Body of pancreas (tissue), 4 donors: ENCODE results near the gene CRTAC1. TPM values are rescaled to one million over a fixed set of nuclear protein-coding genes. Genes with fewer than 3 reads are reported as not detected.

Experiments
- ATAC-seq: fragments of 150-250 bp; one replicate; pipeline ENCODE4 v1.9.1; 2016
- DNase-seq, 4 donors: peaks; one replicate each; pipeline ENCODE4 v3.0.0-alpha.2; 2019
- H3K27ac ChIP-seq, 4 donors: fragments of 200-600 bp; sonication (generic); 1 replicate in 3 of 4; 2 replicates in 1 of 4; pipeline versions ENCODE4 v1.5.1 to v1.6.1; 2016 to 2019; ENCODE audit warnings: mild to moderate bottlenecking in 1 of 4, mixed read lengths in 1 of 4, moderate library complexity in 1 of 4
- H3K27me3 ChIP-seq, 2 donors: fragments of 200-600 bp; sonication (generic); one replicate each; pipeline ENCODE4 v1.6.0; 2016; ENCODE audit warnings: mild to moderate bottlenecking in 1 of 2
- H3K36me3 ChIP-seq, 2 donors: fragments of 200-600 bp; sonication (generic); replicated peaks in 1 of 2; 2 replicates each; pipeline ENCODE4 v1.5.1; 2016; ENCODE audit warnings: low read depth in 2 of 2; ENCODE audit not compliant: insufficient read depth in 1 of 2
- H3K4me1 ChIP-seq: fragments of 200-600 bp; sonication (generic); one replicate; pipeline ENCODE4 v1.6.0; 2016
- H3K4me3 ChIP-seq, 2 donors: fragments of 200-600 bp; sonication (generic); 1 replicate in 1 of 2; 2 replicates in 1 of 2; pipeline ENCODE4 v1.5.1; 2016 to 2019
- H3K9me3 ChIP-seq, 3 donors: fragments of 200-600 bp; sonication (generic); 1 replicate in 2 of 3; 2 replicates in 1 of 3; pipeline ENCODE4 v1.5.1; 2016
- POLR2A ChIP-seq, 3 donors: fragments of 450-650 bp; IDR thresholded peaks; one replicate each; pipeline ENCODE4 v1.6.1; 2016; ENCODE audit warnings: antibody characterized with exemption in 3 of 3, mild to moderate bottlenecking in 2 of 3
- WGBS, 2 donors: methylation state at CpG; one replicate each; pipeline ENCODE4 v1.1.5; 2017; 5-methylcytosine and 5-hydroxymethylcytosine counted together
- intact Hi-C: fragments of 100-400 bp; cut with DNase I; formaldehyde crosslinking; loops from one replicate; pipeline ENCODE4 v1.15.1; 2023
- total RNA-seq, 2 donors: library from RNA; depleted of rRNA; stranded (reverse); fragments of >200 nt; gene quantifications; one replicate each; pipeline ENCODE4 v1.1.0, GENCODE V29; 2016
- TF ChIP-seq, protein P1 (sequence below), 7 experiments: fragments of 450-650 bp in 4 of 7; fragments of 200-600 bp in 3 of 7; sonication (generic) in 3 of 7; IDR thresholded peaks; one replicate each; pipeline ENCODE4 v1.5.1; 2016 to 2019; ENCODE audit warnings: antibody characterized with exemption in 7 of 7

CRTAC1 gene
- total RNA-seq, 2 donors from 2014 or later: 0.52 TPM; not detected in 1

DNA sequence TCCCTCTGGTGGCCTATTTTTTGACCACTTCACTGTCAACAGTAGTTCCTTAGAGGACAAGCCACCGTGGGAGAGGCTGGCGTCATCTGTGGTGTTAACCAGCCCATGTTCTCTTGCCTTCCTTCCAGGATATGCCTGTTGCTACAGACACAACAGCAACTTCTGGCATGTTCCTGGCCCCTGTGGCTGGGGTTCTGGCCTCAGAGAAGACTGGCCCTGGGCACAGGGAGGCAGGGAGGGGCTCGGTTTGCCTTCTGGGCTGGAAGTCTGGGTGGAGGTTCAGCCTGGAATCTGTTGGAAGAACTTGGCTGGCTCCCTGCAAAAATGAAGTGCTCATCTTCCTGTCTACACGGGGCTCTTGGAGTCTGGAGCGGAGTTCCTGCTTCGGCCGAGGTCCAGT, 155.0 kb downstream of the CRTAC1 start:
- no peak overlapping the region for H3K27ac ChIP-seq
- intact Hi-C loops: no loop called here
- H3K36me3 ChIP-seq: no peaks in the 10 kb centered on the region
- no peak for TF ChIP-seq POLR2A (IDR thresholded peaks at IDR 0.05)
- TF ChIP-seq, protein P1, sequence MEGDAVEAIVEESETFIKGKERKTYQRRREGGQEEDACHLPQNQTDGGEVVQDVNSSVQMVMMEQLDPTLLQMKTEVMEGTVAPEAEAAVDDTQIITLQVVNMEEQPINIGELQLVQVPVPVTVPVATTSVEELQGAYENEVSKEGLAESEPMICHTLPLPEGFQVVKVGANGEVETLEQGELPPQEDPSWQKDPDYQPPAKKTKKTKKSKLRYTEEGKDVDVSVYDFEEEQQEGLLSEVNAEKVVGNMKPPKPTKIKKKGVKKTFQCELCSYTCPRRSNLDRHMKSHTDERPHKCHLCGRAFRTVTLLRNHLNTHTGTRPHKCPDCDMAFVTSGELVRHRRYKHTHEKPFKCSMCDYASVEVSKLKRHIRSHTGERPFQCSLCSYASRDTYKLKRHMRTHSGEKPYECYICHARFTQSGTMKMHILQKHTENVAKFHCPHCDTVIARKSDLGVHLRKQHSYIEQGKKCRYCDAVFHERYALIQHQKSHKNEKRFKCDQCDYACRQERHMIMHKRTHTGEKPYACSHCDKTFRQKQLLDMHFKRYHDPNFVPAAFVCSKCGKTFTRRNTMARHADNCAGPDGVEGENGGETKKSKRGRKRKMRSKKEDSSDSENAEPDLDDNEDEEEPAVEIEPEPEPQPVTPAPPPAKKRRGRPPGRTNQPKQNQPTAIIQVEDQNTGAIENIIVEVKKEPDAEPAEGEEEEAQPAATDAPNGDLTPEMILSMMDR (IDR thresholded peaks at IDR 0.05): no peak
- no peaks in the 10 kb centered on the region for H3K9me3 ChIP-seq
- H3K27me3 ChIP-seq: no peaks in the 10 kb centered on the region
- H3K4me3 ChIP-seq: no peak overlapping the region
- ATAC-seq: no peak
- no peaks in the 10 kb centered on the region for H3K4me1 ChIP-seq
- DNase-seq: no peak
- 58 to 77% methylated on average over 3 to 7 of the region's 7 CpGs for WGBS, 2 donors

DNA sequence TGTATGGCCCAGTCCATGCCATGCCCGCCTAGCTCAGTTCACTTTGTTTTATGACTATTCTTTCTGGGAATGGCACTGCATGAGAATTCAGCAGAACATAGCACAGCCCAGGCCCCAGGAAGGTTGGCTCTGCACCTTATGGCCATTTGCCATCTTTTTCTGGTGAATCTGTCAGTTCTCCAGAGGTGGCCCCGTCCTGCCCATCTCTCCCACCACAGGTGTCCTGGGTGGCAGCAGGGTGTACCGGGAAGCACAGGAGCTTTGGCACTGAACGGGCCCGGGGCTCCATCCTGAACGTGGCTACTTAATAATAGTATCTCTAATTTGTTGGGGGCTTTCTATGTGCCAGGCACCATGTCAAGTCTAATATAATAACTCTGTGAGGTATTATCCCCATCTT, 156.1 kb downstream of the CRTAC1 start:
- Histone ChIP-seq H3K36me3 (no peaks in the 10 kb centered on the region), H3K4me1 (peaks cover 5% of the 10 kb centered on the region), H3K9me3 (no peaks in the 10 kb centered on the region), H3K4me3 (no peak overlapping the region), H3K27me3 (no peaks in the 10 kb centered on the region), H3K27ac (no peak overlapping the region)
- WGBS, 2 donors: 58 to 65% methylated on average over 6 of the region's 6 CpGs
- ATAC-seq: no peak
- intact Hi-C loops: no loop called here
- no peak for DNase-seq
- TF ChIP-seq, protein P1 (IDR thresholded peaks at IDR 0.05): no peak
- no peak for TF ChIP-seq POLR2A (IDR thresholded peaks at IDR 0.05)

DNA sequence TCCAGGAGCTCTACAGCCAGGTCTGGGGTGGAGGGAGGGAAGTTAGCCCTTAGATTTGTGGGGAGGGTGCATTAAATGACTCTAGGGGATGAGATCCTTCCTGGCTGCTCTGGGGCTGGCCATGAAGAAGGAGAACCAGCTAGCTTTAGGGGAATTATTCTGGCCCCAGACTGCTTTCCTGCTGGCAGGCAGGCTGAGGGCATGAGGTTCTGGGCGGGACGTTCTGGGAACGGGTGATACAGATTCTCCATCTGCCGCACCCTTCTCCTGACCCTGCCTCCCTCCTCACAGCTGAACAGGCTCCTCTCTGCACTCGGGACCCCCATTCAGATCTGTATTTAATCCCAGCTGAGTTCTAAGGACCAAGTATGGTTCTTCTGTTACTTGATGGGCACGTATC, 156.9 kb downstream of the CRTAC1 start:
- WGBS, 2 donors: 69 to 72% methylated on average over 6 of the region's 6 CpGs
- DNase-seq: no peak
- peaks cover 13% of the 10 kb centered on the region for H3K4me1 ChIP-seq
- H3K27ac ChIP-seq: no peak overlapping the region
- TF ChIP-seq POLR2A (IDR thresholded peaks at IDR 0.05): no peak
- TF ChIP-seq, protein P1 (IDR thresholded peaks at IDR 0.05): no peak
- H3K36me3 ChIP-seq: no peaks in the 10 kb centered on the region
- no peaks in the 10 kb centered on the region for H3K27me3 ChIP-seq
- intact Hi-C loops: no loop called here
- ATAC-seq: no peak
- no peak overlapping the region for H3K4me3 ChIP-seq
- H3K9me3 ChIP-seq: no peaks in the 10 kb centered on the region

DNA sequence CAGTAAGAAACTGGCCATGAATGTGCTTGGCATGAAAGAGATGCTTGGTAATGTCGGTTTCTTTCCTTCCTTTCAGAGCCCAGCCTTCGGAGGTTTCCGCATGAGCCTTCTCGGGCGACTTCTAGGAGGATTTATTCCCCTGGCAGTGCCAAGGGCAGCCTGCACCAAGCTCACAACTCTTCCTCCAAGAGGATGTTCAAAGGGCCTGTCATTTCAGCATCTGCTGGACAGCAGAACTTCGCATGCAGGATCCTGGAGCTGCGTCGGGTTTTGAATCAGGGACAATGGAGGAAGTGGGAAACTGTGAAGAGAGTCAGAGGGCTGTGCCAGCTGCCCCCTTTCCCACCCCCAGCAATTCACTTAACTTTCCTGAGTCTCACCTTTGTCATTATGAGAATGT, 159.4 kb downstream of the CRTAC1 start:
- Histone ChIP-seq H3K27me3 (no peaks in the 10 kb centered on the region), H3K27ac (no peak overlapping the region), H3K9me3 (no peaks in the 10 kb centered on the region), H3K4me1 (peaks cover 18% of the 10 kb centered on the region), H3K4me3 (no peak overlapping the region), H3K36me3 (no peaks in the 10 kb centered on the region)
- no peak for DNase-seq
- ATAC-seq: no peak
- intact Hi-C loops: no loop called here
- 81 to 91% methylated on average over 8 of the region's 8 CpGs for WGBS, 2 donors
- TF ChIP-seq POLR2A (IDR thresholded peaks at IDR 0.05): no peak
- TF ChIP-seq, protein P1 (IDR thresholded peaks at IDR 0.05): no peak
